DOHH2 (cell line): Measurements from ENCODE around the gene IRGC.

ENCODE experiments used
- EZH2phosphoT487 ChIP-seq: fragments of 200-600 bp; sonication (generic); IDR thresholded peaks from 2 replicates; pipeline ENCODE4 v1.6.1; 2017; ENCODE audit warnings: borderline replicate concordance, mild to moderate bottlenecking, antibody characterized with exemption, low read length, moderate library complexity, mixed read lengths
- TF ChIP-seq, protein P1 (sequence below): fragments of 200-600 bp; sonication (generic); IDR thresholded peaks from one replicate; pipeline ENCODE4 v1.5.1; 2014; ENCODE audit warnings: antibody characterized with exemption, mild to moderate bottlenecking, low read depth, low read length; ENCODE audit not compliant: poor library complexity, severe bottlenecking

DNA sequence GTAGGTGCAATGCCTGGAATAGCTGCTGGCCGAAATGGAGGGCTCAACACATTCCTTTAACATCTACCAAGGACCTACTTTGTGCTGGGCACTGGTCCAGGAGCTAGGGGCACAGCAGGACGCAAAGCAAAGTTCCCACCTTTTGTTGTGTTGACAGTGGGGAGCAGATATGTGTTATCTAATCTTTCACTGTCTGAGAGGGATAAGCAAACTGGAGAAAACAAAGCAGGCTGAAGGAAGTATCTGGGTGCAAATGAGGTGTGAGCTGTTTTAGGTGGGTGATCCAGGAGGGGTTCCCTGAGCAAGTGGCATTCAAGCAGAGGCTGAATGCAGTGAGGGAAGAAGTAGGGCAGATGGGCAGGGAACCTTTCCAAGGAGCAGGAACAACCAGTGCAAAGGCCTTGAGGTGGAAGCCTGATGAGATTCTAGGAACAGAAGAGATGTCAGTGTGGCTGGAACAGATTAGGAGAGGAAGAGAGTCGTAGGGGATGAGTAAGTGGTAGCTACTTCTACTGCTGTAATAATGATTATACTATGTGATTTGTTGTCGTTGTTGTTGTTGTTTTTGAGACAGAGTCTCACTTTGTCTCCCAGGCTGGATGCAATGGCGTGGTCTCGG, 43.7 kb upstream of the IRGC start:
- TF ChIP-seq, protein P1, sequence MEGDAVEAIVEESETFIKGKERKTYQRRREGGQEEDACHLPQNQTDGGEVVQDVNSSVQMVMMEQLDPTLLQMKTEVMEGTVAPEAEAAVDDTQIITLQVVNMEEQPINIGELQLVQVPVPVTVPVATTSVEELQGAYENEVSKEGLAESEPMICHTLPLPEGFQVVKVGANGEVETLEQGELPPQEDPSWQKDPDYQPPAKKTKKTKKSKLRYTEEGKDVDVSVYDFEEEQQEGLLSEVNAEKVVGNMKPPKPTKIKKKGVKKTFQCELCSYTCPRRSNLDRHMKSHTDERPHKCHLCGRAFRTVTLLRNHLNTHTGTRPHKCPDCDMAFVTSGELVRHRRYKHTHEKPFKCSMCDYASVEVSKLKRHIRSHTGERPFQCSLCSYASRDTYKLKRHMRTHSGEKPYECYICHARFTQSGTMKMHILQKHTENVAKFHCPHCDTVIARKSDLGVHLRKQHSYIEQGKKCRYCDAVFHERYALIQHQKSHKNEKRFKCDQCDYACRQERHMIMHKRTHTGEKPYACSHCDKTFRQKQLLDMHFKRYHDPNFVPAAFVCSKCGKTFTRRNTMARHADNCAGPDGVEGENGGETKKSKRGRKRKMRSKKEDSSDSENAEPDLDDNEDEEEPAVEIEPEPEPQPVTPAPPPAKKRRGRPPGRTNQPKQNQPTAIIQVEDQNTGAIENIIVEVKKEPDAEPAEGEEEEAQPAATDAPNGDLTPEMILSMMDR, result no peak
- TF ChIP-seq EZH2phosphoT487, result no peak
